Measurements from ENCODE around the gene AP3B1.

Gene AP3B1

DNA sequence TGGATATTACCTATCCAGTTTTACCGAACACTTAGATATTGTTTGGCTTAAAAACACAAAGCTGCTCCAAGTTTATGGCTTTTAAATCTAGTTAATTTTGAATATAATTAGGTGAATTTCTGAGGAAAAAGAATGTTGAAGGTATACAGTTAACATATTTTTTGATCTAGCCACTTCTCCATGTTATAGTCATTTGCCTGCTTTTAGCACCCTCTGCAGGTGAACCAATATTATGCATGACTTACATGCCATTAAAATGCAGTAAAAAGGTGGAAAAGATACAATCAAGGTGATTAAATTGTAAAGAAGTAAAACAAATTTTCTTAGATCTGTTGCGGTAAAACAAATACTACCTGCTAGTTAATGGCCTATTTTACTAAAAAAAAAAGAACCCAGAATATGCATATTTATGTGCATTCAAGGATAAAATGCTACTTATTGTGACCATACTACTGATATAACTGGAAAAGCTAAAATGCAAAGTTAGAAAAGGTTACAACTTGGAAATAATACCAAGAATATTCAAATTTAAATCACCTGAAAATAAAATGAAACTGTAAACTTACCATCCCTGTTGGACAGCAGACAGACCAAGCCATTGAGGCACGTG, 132.1 kb downstream of the AP3B1 start:
- in situ Hi-C loops (cut with HindIII; ENCODE audit: low sequenced_read_pairs), result no loop called here

DNA sequence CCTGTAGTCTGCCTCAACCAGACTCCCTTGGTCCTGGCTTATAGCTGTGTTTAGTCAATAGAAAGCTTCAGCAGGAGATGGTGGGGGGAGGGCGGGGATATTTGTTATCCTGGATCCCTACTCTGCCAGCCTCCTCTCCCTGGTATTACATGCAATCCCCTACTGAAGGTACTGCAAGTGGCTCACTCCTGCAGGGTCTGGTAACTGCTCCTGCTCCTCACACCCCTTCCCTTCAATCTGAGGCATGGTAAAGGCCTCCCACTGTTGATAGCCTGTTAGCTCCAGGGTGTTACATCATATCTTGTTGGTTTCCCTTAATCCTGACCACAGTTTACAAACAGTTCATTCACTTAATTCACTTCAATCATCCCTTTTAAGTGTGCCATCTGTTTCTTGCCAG, 137.5 kb downstream of the AP3B1 start:
- in situ Hi-C loops (cut with HindIII; ENCODE audit: low sequenced_read_pairs), result no loop called here

DNA sequence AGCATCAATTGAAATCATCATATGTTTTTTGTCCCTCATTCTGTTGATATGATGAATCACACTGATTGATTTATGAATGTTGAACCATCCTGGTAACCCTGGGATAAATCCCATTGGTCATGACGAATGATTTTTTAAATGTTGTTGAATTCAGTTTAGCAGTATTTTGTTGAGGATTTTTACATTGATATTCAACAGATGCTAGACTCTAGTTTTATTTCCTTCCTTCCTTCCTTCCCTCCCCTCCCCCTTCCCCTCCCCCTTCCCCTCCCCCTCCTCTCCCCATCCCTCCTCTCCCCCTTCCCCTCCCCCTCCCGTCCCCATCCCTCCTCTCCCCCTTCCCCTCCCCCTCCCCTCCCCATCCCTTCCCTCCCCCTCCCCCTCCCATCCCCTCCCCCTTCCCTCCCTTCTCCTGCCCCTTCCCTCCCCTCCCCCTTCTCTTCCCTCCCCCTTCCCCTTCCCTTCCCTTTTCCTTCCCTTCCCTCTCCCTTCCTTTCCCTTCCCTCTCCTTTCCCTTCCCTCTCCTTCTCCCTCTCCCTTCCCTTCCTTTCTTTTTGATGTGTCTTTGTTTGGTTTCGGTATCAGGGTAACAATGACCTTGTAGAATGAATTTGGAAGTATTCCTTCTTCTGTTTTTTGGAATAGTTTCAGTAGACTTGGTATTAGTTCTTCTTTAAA, 142.8 kb downstream of the AP3B1 start:
- in situ Hi-C loops (cut with HindIII; ENCODE audit: low sequenced_read_pairs), result no loop called here

- in situ Hi-C loops (cut with HindIII; ENCODE audit: low sequenced_read_pairs), result no loop called here
These were observed 157.2 kb downstream of the AP3B1 start for GRCh38 chr5:78137290-78137689.

GRCh38 chr5:78133423-78133822, 161.1 kb downstream of the AP3B1 start:
- in situ Hi-C loops (cut with HindIII; ENCODE audit: low sequenced_read_pairs), result no loop called here

DNA sequence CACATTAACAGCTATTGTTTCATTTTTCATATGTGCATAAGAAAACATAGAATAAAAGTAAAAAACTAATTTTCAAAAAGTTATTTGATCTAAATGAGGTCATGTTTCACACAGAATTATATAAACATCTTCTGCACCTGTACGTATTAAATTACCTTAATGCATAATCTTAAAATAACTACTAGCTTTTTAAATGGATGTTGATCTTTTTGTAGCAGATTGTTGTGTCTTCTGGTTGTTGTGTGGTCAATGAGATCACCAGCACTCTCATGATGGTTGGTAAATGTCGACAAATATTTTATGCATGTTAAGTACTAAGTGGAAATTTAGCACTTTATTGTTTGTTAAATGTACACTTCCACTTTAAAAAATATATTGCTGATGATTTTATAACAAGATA, 162.0 kb downstream of the AP3B1 start:
- in situ Hi-C loops (cut with HindIII; ENCODE audit: low sequenced_read_pairs), result no loop called here

- in situ Hi-C loops (cut with HindIII; ENCODE audit: low sequenced_read_pairs), result no loop called here
These were observed 164.9 kb downstream of the AP3B1 start for GRCh38 chr5:78129597-78129996.

GRCh38 chr5:78127875-78128274, 166.6 kb downstream of the AP3B1 start:
- in situ Hi-C loops (cut with HindIII; ENCODE audit: low sequenced_read_pairs), result no loop called here

DNA sequence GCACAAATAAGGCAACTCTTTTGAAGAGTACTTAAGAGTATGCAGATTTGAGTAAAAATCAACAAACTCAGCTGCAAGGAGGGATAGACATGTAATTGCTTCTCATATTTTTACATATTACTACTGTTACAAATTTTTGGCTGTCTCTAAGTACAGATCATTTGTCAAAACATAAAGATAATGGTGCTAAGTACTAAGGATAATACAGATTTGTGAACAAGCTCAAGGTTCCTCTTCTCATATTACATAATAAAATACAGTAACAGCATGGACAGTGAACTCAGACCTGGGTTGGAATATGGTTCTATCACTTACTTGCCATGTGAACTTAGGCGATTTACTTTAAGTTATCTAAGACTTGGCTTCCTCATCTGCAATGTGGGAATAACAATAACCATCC, 168.0 kb downstream of the AP3B1 start:
- in situ Hi-C loops (cut with HindIII; ENCODE audit: low sequenced_read_pairs), result no loop called here

DNA sequence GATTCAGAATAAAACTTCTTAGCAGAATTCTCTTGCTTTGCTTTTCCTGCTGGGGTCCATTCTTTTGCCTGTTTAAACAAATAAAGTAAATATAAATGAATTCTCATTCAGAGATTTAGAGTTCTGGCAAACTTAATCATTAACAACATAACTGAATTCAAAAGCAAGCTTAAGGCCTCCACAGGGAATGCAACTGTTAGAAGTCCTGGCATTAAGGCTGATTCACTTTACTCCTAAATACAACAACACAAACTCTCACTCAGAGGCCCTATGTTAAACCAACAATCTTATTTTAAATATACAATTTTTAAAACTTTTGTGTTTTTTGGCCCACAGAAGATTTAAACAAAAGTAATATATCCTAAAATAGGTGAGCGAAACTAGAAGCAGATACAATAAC, 178.3 kb downstream of the AP3B1 start:
- in situ Hi-C loops (cut with HindIII; ENCODE audit: low sequenced_read_pairs), result no loop called here

GRCh38 chr5:78113689-78114264, 180.7 kb downstream of the AP3B1 start:
- in situ Hi-C loops (cut with HindIII; ENCODE audit: low sequenced_read_pairs), result no loop called here

- in situ Hi-C loops (cut with HindIII; ENCODE audit: low sequenced_read_pairs), result no loop called here
These were observed 181.6 kb downstream of the AP3B1 start for GRCh38 chr5:78112931-78113330.

- in situ Hi-C loops (cut with HindIII; ENCODE audit: low sequenced_read_pairs), result no loop called here
These were observed 184.6 kb downstream of the AP3B1 start for GRCh38 chr5:78109891-78110324.

GRCh38 chr5:78108564-78108963, 185.9 kb downstream of the AP3B1 start:
- in situ Hi-C loops (cut with HindIII; ENCODE audit: low sequenced_read_pairs), result no loop called here

GRCh38 chr5:78103232-78103918, 191.1 kb downstream of the AP3B1 start:
- in situ Hi-C loops (cut with HindIII; ENCODE audit: low sequenced_read_pairs), result no loop called here

- in situ Hi-C loops (cut with HindIII; ENCODE audit: low sequenced_read_pairs), result no loop called here
These were observed 192.0 kb downstream of the AP3B1 start for GRCh38 chr5:78102500-78102899.

DNA sequence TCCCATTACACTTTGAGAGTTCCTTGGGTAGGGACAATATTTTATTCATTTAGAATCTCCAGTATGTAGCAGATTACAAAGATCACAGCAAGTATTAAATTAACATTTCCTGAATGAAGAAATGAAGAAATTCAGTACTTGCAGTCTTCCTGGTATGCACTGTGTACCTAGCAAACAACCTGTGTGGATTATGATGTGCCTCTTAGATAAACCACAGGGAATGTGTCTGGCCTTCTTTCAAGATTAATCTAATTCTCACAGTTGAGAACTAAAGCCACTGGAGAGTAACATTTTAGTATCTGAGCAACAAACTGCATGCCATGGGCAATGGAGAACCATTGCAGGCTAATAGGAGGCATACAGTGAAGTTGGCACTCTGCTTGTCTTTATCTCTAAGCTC, 199.4 kb downstream of the AP3B1 start:
- in situ Hi-C loops (cut with HindIII; ENCODE audit: low sequenced_read_pairs), result no loop called here

DNA sequence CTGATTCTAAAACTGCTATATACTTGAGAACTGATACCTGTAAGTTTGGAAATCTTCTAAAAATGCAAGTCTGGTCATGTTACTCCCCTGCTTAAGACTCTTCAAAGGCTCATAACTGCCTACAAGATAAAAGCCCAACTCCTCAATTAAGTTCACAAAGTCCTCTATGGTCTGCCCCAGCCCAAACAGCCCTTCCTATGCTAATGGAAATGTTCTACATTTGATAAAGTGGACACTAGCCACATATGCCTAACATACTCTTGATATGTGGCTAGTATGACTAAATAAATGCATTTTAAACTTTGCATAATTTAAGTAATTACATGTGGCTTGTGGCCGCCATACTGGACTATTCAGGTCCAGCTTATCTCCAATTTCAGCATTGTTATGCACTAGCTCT, 204.5 kb downstream of the AP3B1 start:
- in situ Hi-C loops (cut with HindIII; ENCODE audit: low sequenced_read_pairs), result no loop called here

DNA sequence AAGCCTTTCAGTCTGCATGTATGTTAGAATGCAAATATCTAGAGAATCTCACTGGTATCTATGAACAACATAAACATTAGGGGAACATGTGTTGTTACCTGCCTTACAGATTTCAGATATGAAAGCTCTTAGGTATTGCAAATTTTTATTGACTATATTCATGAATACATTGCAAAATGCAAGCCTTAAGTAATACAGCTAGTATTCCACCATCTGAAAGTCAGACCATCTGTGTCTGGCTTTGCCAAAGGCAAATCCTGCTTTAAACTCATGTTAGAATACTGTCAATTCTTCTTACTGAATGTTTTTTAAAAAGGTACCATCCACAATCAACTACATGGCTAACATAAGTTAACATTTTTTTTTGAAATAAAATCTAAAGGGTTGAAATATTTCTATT, 215.6 kb downstream of the AP3B1 start:
- in situ Hi-C loops (cut with HindIII; ENCODE audit: low sequenced_read_pairs), result no loop called here

GRCh38 chr5:78077369-78078068, 217.0 kb downstream of the AP3B1 start:
- in situ Hi-C loops (cut with HindIII; ENCODE audit: low sequenced_read_pairs), result no loop called here

- in situ Hi-C loops (cut with HindIII; ENCODE audit: low sequenced_read_pairs), result no loop called here
These were observed 218.1 kb downstream of the AP3B1 start for GRCh38 chr5:78076351-78076750.
